Activated CD8-positive, alpha-beta memory T cell treated with anti-CD3 and anti-CD28 coated beads, Interleukin-2, amount 50 U/mL, for 24 hours (primary cell): ENCODE results near the gene ODAM.
"Not testable (repeated sequence)": the region's sequence is repeated elsewhere in the genome, so short reads cannot be mapped to it uniquely, and the experiment has no call there.

Experiments used
- DNase-seq: peaks from one replicate; pipeline ENCODE4 v3.0.0-alpha.2; 2020; ENCODE audit errors: extremely low read depth

The ODAM gene

GRCh38 chr4:70221818-70222217 lies 26.3 kb downstream of the ODAM start:
- not testable (repeated sequence) for DNase-seq

- DNase-seq, result no peak
Observed at GRCh38 chr4:70225824-70226223, 30.3 kb downstream of the ODAM start, which contains the start of gene FDCSP. Gene FDCSP (plus strand): TSS chr4:70226124. CDS start chr4:70231195, 5,071 bp downstream.

GRCh38 chr4:70236125-70236524 lies 40.6 kb downstream of the ODAM start:
- no peak for DNase-seq

GRCh38 chr4:70239131-70239883 lies 43.8 kb downstream of the ODAM start:
- no peak for DNase-seq

GRCh38 chr4:70239884-70240591 lies 44.5 kb downstream of the ODAM start:
- no peak for DNase-seq

GRCh38 chr4:70242297-70242696 lies 46.8 kb downstream of the ODAM start, which contains the start of gene CSN3:
Gene CSN3 (plus strand): TSS chr4:70242597. CDS start chr4:70244820, 2,223 bp downstream.
- not testable (repeated sequence) for DNase-seq

- DNase-seq, result no peak
Observed at GRCh38 chr4:70243091-70243490, 47.6 kb downstream of the ODAM start.

- DNase-seq, result no peak
Observed at GRCh38 chr4:70251250-70251944, 55.9 kb downstream of the ODAM start.

- no peak for DNase-seq
Observed at GRCh38 chr4:70251945-70252277, 56.4 kb downstream of the ODAM start.
